SK-N-SH treated with all-trans-retinoic acid at 6 μM for 48 hours (cell line): ENCODE data around the gene SLAMF7.

Experiments used
- ATAC-seq: fragments of 200-7000 bp; cut with Tn5 transposase; 3 replicates; pipeline ENCODE4 v1.9.1; 2020; ENCODE audit warnings: mild to moderate bottlenecking, moderate library complexity
- ARNTL ChIP-seq: fragments of 450-650 bp; formaldehyde crosslinking; IDR thresholded peaks from 2 replicates; pipeline ENCODE4 v1.5.0; 2020; ENCODE audit warnings: low read depth, mild to moderate bottlenecking, moderate library complexity, borderline replicate concordance
- BACH2 ChIP-seq: fragments of 250-450 bp; sonication (Bioruptor Pico); IDR thresholded peaks from 2 replicates; pipeline ENCODE4 v1.9.0; 2021; ENCODE audit warnings: mild to moderate bottlenecking, borderline replicate concordance
- CSDC2 ChIP-seq: fragments of 250-450 bp; sonication (Bioruptor Pico); IDR thresholded peaks from 2 replicates; pipeline ENCODE4 v1.5.0; 2020; ENCODE audit warnings: mild to moderate bottlenecking, moderate library complexity
- CSRNP3 ChIP-seq: fragments of 250-450 bp; sonication (Bioruptor Pico); IDR thresholded peaks from 2 replicates; pipeline ENCODE4 v1.5.1; 2021; ENCODE audit warnings: mild to moderate bottlenecking, moderate library complexity
- ESRRG ChIP-seq: fragments of 250-450 bp; sonication (Bioruptor Pico); IDR thresholded peaks from 2 replicates; pipeline ENCODE4 v1.6.1; 2021; ENCODE audit warnings: mild to moderate bottlenecking
- ISL1 ChIP-seq: fragments of 250-450 bp; sonication (Bioruptor Pico); IDR thresholded peaks from 2 replicates; pipeline ENCODE4 v2.1.2; 2022; ENCODE audit warnings: mild to moderate bottlenecking, moderate library complexity
- OSR1 ChIP-seq: fragments of 250-450 bp; sonication (Bioruptor Pico); IDR thresholded peaks from 2 replicates; pipeline ENCODE4 v1.8.0; 2022; ENCODE audit warnings: moderate library complexity, mild to moderate bottlenecking, inconsistent platforms
- POU6F1 ChIP-seq: fragments of 250-450 bp; sonication (Bioruptor Pico); IDR thresholded peaks from 2 replicates; pipeline ENCODE4 v1.8.0; 2021; ENCODE audit warnings: low read depth, mild to moderate bottlenecking, moderate library complexity, borderline replicate concordance
- PPARA ChIP-seq: fragments of 250-450 bp; sonication (Bioruptor Pico); IDR thresholded peaks from 2 replicates; pipeline ENCODE4 v1.5.0; 2020; ENCODE audit warnings: mild to moderate bottlenecking, borderline replicate concordance
- RARB ChIP-seq: fragments of 250-450 bp; sonication (Bioruptor Pico); IDR thresholded peaks from 2 replicates; pipeline ENCODE4 v1.8.0; 2021; ENCODE audit warnings: mild to moderate bottlenecking, moderate library complexity
- SNAI2 ChIP-seq: fragments of 250-450 bp; sonication (Bioruptor Pico); IDR thresholded peaks from 2 replicates; pipeline ENCODE4 v1.5.0; 2020; ENCODE audit warnings: mild to moderate bottlenecking, moderate library complexity
- TCF4 ChIP-seq: fragments of 250-450 bp; sonication (Bioruptor Pico); IDR thresholded peaks from 2 replicates; pipeline ENCODE4 v1.8.0; 2021; ENCODE audit warnings: mild to moderate bottlenecking, moderate library complexity, borderline replicate concordance
- TOX ChIP-seq: fragments of 250-450 bp; sonication (Bioruptor Pico); IDR thresholded peaks from 2 replicates; pipeline ENCODE4 v1.8.0; 2021; ENCODE audit warnings: mild to moderate bottlenecking, moderate library complexity, borderline replicate concordance
- ZC3H10 ChIP-seq: fragments of 250-450 bp; sonication (Bioruptor Pico); IDR thresholded peaks from 2 replicates; pipeline ENCODE4 v1.5.1; 2021; ENCODE audit warnings: mild to moderate bottlenecking, moderate library complexity
- ZFP3 ChIP-seq: fragments of 250-450 bp; sonication (Bioruptor Pico); IDR thresholded peaks from 2 replicates; pipeline ENCODE4 v1.5.0; 2020; ENCODE audit warnings: mild to moderate bottlenecking, moderate library complexity
- ZFP30 ChIP-seq: fragments of 450-650 bp; formaldehyde crosslinking; IDR thresholded peaks from 2 replicates; pipeline ENCODE4 v1.5.0; 2022; ENCODE audit warnings: mild to moderate bottlenecking, moderate library complexity
- ZNF565 ChIP-seq: fragments of 450-650 bp; formaldehyde crosslinking; conservative IDR thresholded peaks from 2 replicates; pipeline ENCODE4 v1.5.0; 2020; ENCODE audit warnings: low read depth, mild to moderate bottlenecking, moderate library complexity
- ZNF70 ChIP-seq: fragments of 450-650 bp; formaldehyde crosslinking; IDR thresholded peaks from 2 replicates; pipeline ENCODE4 v1.5.0; 2020; ENCODE audit warnings: mild to moderate bottlenecking, moderate library complexity
- ZNF8 ChIP-seq: fragments of 450-650 bp; formaldehyde crosslinking; IDR thresholded peaks from 2 replicates; pipeline ENCODE4 v1.5.0; 2020; ENCODE audit warnings: mild to moderate bottlenecking, moderate library complexity
- TF ChIP-seq, protein P1 (sequence below): fragments of 250-450 bp; sonication (Bioruptor Pico); IDR thresholded peaks from 2 replicates; pipeline ENCODE4 v1.5.1; 2020; ENCODE audit warnings: low read depth, mild to moderate bottlenecking, moderate library complexity
- TF ChIP-seq, protein P2 (sequence below): fragments of 250-450 bp; sonication (Bioruptor Pico); IDR thresholded peaks from 2 replicates; pipeline ENCODE4 v1.8.0; 2020; ENCODE audit warnings: mild to moderate bottlenecking, moderate library complexity, borderline replicate concordance

The SLAMF7 gene

GRCh38 chr1:160748878-160749269, 9.8 kb downstream of the SLAMF7 start (continued):
- TF ChIP-seq POU6F1 (CRISPR knock-in tag) (no peak), ZFP3 (no peak), ZFP30 (CRISPR knock-in tag) (no peak)

GRCh38 chr1:160750608-160751007, 11.6 kb downstream of the SLAMF7 start:
- TF ChIP-seq SNAI2 (CRISPR knock-in tag) (no peak), ZFP3 (no peak), PPARA (CRISPR knock-in tag) (no peak), BACH2 (CRISPR knock-in tag) (no peak), ESRRG (CRISPR knock-in tag) (no peak), ARNTL (CRISPR knock-in tag) (no peak), ZNF70 (CRISPR knock-in tag) (no peak), ZC3H10 (CRISPR knock-in tag) (no peak)
- TF ChIP-seq, protein P1, sequence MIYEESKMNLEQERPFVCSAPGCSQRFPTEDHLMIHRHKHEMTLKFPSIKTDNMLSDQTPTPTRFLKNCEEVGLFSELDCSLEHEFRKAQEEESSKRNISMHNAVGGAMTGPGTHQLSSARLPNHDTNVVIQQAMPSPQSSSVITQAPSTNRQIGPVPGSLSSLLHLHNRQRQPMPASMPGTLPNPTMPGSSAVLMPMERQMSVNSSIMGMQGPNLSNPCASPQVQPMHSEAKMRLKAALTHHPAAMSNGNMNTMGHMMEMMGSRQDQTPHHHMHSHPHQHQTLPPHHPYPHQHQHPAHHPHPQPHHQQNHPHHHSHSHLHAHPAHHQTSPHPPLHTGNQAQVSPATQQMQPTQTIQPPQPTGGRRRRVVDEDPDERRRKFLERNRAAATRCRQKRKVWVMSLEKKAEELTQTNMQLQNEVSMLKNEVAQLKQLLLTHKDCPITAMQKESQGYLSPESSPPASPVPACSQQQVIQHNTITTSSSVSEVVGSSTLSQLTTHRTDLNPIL (CRISPR knock-in tag) = no peak
- ATAC-seq = no peak

DNA sequence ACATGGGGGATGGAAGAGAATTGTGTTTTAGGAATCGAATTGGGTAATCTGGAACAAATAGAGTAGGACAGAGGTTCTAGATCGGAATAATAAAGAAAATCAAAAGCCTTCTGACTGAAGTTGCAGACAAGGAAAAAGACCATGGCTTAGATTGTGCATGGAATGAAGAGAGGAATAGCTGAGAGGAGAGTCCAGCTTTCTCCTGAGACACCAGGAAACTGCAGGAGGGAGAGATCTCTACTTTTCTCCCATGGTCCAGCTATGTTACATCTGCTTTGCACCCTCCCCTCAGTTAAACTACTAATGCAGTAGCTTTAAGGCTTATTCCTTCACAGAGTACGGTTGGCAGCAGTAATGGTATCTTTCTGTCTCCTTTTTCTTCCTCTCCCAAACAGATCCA, 13.4 kb downstream of the SLAMF7 start:
- TF ChIP-seq BACH2 (CRISPR knock-in tag) = no peak
- no peak for TF ChIP-seq ZC3H10 (CRISPR knock-in tag)
- no peak for TF ChIP-seq TOX (CRISPR knock-in tag)
- TF ChIP-seq ESRRG (CRISPR knock-in tag) = no peak
- no peak for TF ChIP-seq RARB
- no peak for ATAC-seq

DNA sequence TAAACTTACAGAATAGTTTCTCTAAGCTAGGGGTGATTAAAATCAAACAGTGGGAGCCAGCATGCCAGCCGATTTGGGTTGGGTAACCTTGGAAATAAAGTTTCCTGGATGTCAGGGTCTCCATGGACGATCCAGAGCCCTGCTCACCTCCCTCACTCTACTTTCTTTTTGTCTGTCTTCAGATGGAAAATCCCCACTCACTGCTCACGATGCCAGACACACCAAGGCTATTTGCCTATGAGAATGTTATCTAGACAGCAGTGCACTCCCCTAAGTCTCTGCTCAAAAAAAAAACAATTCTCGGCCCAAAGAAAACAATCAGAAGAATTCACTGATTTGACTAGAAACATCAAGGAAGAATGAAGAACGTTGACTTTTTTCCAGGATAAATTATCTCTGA, 13.9 kb downstream of the SLAMF7 start:
- ATAC-seq = no peak
- no peak for TF ChIP-seq CSRNP3
- TF ChIP-seq ZFP3 = no peak

DNA sequence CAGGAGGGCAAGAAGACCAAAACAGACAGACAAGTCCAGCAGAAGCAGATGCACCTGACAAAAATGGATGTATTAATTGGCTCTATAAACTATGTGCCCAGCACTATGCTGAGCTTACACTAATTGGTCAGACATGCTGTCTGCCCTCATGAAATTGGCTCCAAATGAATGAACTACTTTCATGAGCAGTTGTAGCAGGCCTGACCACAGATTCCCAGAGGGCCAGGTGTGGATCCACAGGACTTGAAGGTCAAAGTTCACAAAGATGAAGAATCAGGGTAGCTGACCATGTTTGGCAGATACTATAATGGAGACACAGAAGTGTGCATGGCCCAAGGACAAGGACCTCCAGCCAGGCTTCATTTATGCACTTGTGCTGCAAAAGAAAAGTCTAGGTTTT, 14.5 kb downstream of the SLAMF7 start:
- no peak for ATAC-seq
- TF ChIP-seq ZNF8 (CRISPR knock-in tag) (no peak), TCF4 (CRISPR knock-in tag) (no peak)

- TF ChIP-seq ZNF70 (CRISPR knock-in tag) (no peak), ZNF565 (CRISPR knock-in tag) (no peak), SNAI2 (CRISPR knock-in tag) (no peak), BACH2 (CRISPR knock-in tag) (no peak), ZFP3 (no peak), TOX (CRISPR knock-in tag) (no peak), PPARA (CRISPR knock-in tag) (no peak), RARB (no peak), ZFP30 (CRISPR knock-in tag) (no peak), ISL1 (CRISPR knock-in tag) (no peak), ZC3H10 (CRISPR knock-in tag) (no peak), ZNF8 (CRISPR knock-in tag) (no peak), OSR1 (CRISPR knock-in tag) (no peak), TCF4 (CRISPR knock-in tag) (no peak), CSRNP3 (no peak), ESRRG (CRISPR knock-in tag) (no peak), CSDC2 (CRISPR knock-in tag) (no peak), ARNTL (CRISPR knock-in tag) (no peak)
- TF ChIP-seq, protein P2, sequence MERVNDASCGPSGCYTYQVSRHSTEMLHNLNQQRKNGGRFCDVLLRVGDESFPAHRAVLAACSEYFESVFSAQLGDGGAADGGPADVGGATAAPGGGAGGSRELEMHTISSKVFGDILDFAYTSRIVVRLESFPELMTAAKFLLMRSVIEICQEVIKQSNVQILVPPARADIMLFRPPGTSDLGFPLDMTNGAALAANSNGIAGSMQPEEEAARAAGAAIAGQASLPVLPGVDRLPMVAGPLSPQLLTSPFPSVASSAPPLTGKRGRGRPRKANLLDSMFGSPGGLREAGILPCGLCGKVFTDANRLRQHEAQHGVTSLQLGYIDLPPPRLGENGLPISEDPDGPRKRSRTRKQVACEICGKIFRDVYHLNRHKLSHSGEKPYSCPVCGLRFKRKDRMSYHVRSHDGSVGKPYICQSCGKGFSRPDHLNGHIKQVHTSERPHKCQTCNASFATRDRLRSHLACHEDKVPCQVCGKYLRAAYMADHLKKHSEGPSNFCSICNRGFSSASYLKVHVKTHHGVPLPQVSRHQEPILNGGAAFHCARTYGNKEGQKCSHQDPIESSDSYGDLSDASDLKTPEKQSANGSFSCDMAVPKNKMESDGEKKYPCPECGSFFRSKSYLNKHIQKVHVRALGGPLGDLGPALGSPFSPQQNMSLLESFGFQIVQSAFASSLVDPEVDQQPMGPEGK (CRISPR knock-in tag) = no peak
- TF ChIP-seq, protein P1 (CRISPR knock-in tag) = no peak
- ATAC-seq = no peak
Measured at GRCh38 chr1:160755461-160755860, 16.4 kb downstream of the SLAMF7 start.
